Endothelial cell of umbilical vein (primary cell): Measurements from ENCODE around the gene SLC30A2. TPM values are rescaled to one million over a fixed set of nuclear protein-coding genes. Genes with fewer than 3 reads are reported as not detected.

Experiments
- BruUV-seq: library from RNA; stranded (reverse); fragments of 400-500 nt; replicated peaks from 2 replicates; lab custom pipeline; 2021; lab: Mats Ljungman, UMichigan
- CTCF ChIA-PET: fragments of 300-600, 350-600 bp; sonication (Branson Sonifier 250); formaldehyde crosslinking; loops from one replicate; lab custom pipeline; 2021; ENCODE audit warnings: antibody characterized with exemption, inconsistent platforms; lab: Charles Lee
- POLR2A ChIA-PET: fragments of 300-600, 350-600 bp; sonication (Branson Sonifier 250); formaldehyde crosslinking; loops from one replicate; lab custom pipeline; 2021; ENCODE audit warnings: antibody characterized with exemption, inconsistent platforms; lab: Charles Lee
- DNase-seq: peaks from one replicate; pipeline ENCODE4 v3.0.0-alpha.2; 2011; ENCODE audit warnings: low read depth, low spot score
- FAIRE-seq: peaks from 2 replicates; lab custom pipeline; 2011; peaks lifted over from hg19 to GRCh38; lab: Jason Lieb, UNC
- H2AFZ ChIP-seq: 2 replicates; pipeline ENCODE4 v1.6.0; 2012; ENCODE audit warnings: low read depth, low read length, control low read depth, inconsistent platforms
- H3K27ac ChIP-seq: 2 replicates; pipeline ENCODE4 v1.5.1; 2011; ENCODE audit warnings: low read depth, mild to moderate bottlenecking, control low read depth, low read length, moderate library complexity; ENCODE audit not compliant: insufficient read depth
- H3K27me3 ChIP-seq, 2 experiments: 2 replicates each; pipeline versions ENCODE4 v1.6.0 to v1.6.1; 2011; ENCODE audit warnings: low read length in 2 of 2, mixed read lengths in 1 of 2; ENCODE audit not compliant: control insufficient read depth in 2 of 2, insufficient read depth in 2 of 2
- H3K36me3 ChIP-seq, 2 experiments: 2 replicates in 1 of 2; 3 replicates in 1 of 2; pipeline ENCODE4 v1.5.1; 2011; ENCODE audit warnings: low read length in 2 of 2, mild to moderate bottlenecking in 1 of 2, moderate library complexity in 1 of 2; ENCODE audit not compliant: control insufficient read depth in 2 of 2, insufficient read depth in 2 of 2; ENCODE audit errors: extremely low read depth in 1 of 2
- H3K4me1 ChIP-seq: 3 replicates; pipeline ENCODE4 v1.5.1; 2011; ENCODE audit warnings: mild to moderate bottlenecking, low read length; ENCODE audit not compliant: control insufficient read depth, insufficient read depth; ENCODE audit errors: extremely low read depth
- H3K4me2 ChIP-seq: 2 replicates; pipeline ENCODE4 v1.6.1; 2011; ENCODE audit warnings: low read length, control low read depth, mixed read lengths; ENCODE audit not compliant: insufficient read depth
- H3K4me3 ChIP-seq, 3 experiments: fragments of 200-600 bp in 1 of 3; sonication (generic), shearing (Covaris generic) in 1 of 3; replicated peaks in 1 of 3; 2 replicates each; pipeline ENCODE4 v1.5.1; 2011 to 2016; ENCODE audit warnings: control low read depth in 3 of 3, low read length in 3 of 3, mild to moderate bottlenecking in 2 of 3, inconsistent platforms in 1 of 3, low read depth in 1 of 3, moderate library complexity in 1 of 3; ENCODE audit not compliant: insufficient read depth in 1 of 3
- H3K79me2 ChIP-seq: 2 replicates; pipeline ENCODE4 v1.6.0; 2012; ENCODE audit warnings: low read length, inconsistent platforms; ENCODE audit not compliant: control insufficient read depth, insufficient read depth
- H3K9ac ChIP-seq: replicated peaks from 2 replicates; pipeline ENCODE3; 2011; ENCODE audit warnings: low read length, control low read depth; ENCODE audit not compliant: insufficient read depth; ENCODE audit errors: extremely low read depth
- H3K9me1 ChIP-seq: replicated peaks from 3 replicates; pipeline ENCODE4 v1.6.0; 2011; ENCODE audit warnings: mild to moderate bottlenecking, low read length; ENCODE audit not compliant: control insufficient read depth, insufficient read depth; ENCODE audit errors: extremely low read depth
- H3K9me3 ChIP-seq: replicated peaks from 2 replicates; pipeline ENCODE4 v1.5.1; 2012; ENCODE audit warnings: low read length, inconsistent platforms; ENCODE audit not compliant: control insufficient read depth, insufficient read depth
- H4K20me1 ChIP-seq: replicated peaks from 2 replicates; pipeline ENCODE3; 2011; ENCODE audit warnings: mild to moderate bottlenecking, low read length; ENCODE audit not compliant: control insufficient read depth, insufficient read depth; ENCODE audit errors: extremely low read depth
- CTCF ChIP-seq, 2 donors: IDR thresholded peaks; 1 replicate in 1 of 2; 2 replicates in 1 of 2; pipeline ENCODE4 v1.5.1; 2011; ENCODE audit warnings: low read length in 2 of 2, mild to moderate bottlenecking in 2 of 2, moderate library complexity in 2 of 2, control low read depth in 1 of 2, inconsistent platforms in 1 of 2, low read depth in 1 of 2; ENCODE audit not compliant: insufficient read depth in 1 of 2; ENCODE audit errors: extremely low read depth in 1 of 2
- EZH2 ChIP-seq: IDR thresholded peaks from 2 replicates; pipeline ENCODE4 v1.6.1; 2012; ENCODE audit warnings: borderline replicate concordance, low read depth, mild to moderate bottlenecking, moderate library complexity, low read length, inconsistent platforms; ENCODE audit not compliant: severe bottlenecking
- FOS ChIP-seq: IDR thresholded peaks from 2 replicates; pipeline ENCODE4 v1.6.1; 2011; ENCODE audit warnings: mild to moderate bottlenecking, low read length, moderate library complexity, borderline replicate concordance; ENCODE audit not compliant: insufficient read depth
- JUN ChIP-seq: IDR thresholded peaks from 2 replicates; pipeline ENCODE4 v1.6.1; 2011; ENCODE audit warnings: borderline replicate concordance, low read depth; ENCODE audit not compliant: insufficient read length, insufficient read depth
- MAX ChIP-seq: IDR thresholded peaks from 2 replicates; pipeline ENCODE4 v1.6.1; 2011; ENCODE audit not compliant: insufficient read depth, insufficient read length
- MYC ChIP-seq: IDR thresholded peaks from one replicate; pipeline ENCODE4 v1.6.1; 2011; ENCODE audit warnings: mild to moderate bottlenecking, low read depth, low read length
- POLR2AphosphoS5 ChIP-seq: IDR thresholded peaks from 2 replicates; pipeline ENCODE4 v1.6.1; 2012; ENCODE audit warnings: low read depth, mild to moderate bottlenecking, control low read depth, low read length, moderate library complexity; ENCODE audit not compliant: insufficient read depth
- dilution Hi-C: fragments of 300-500 bp; cut with MboI; formaldehyde crosslinking; loops from one replicate; pipeline ENCODE4 v1.15.0; 2019; ENCODE audit warnings: low sequenced_read_pairs; ENCODE audit not compliant: extremely low pct_ligation_motif_present
- intact Hi-C: fragments of 100-400 bp; cut with micrococcal nuclease; formaldehyde crosslinking; loops from one replicate; pipeline ENCODE4 v1.10.0; 2022
- polyA plus RNA-seq, 4 experiments: library from polyadenylated mRNA; depleted of rRNA in 3 of 4; stranded (reverse) in 3 of 4; unstranded in 1 of 4; fragments of >200 nt; gene quantifications; 2 replicates each; pipeline versions ENCODE4 v1.2.1 to v1.2.3, GENCODE V29; 2011 to 2012; ENCODE audit warnings: missing spikeins in 1 of 4
- total RNA-seq: library from RNA; stranded (reverse); gene quantifications from 2 replicates; pipeline ENCODE4 v1.2.3, GENCODE V29; 2021

SLC30A2 gene
- total and polyA plus RNA-seq, 2 donors (not counting 3 experiments of a cell fraction or from before 2014, with no cell fraction given) = not detected

GRCh38 chr1:26005434-26006105 lies 40.3 kb downstream of the SLC30A2 start:
- Histone ChIP-seq H3K4me3 (no peak overlapping the region), H3K4me2 (no peak overlapping the region), H3K4me1 (no peaks in the 10 kb centered on the region), H3K9ac (no peak overlapping the region), H3K9me3 (no peaks in the 10 kb centered on the region), H3K27me3 (peaks cover 3 to 5% of the 10 kb centered on the region in 2 experiments), H4K20me1 (no peaks in the 10 kb centered on the region), H3K36me3 (no peaks in the 10 kb centered on the region), H3K79me2 (no peaks in the 10 kb centered on the region), H3K27ac (no peak overlapping the region), H2AFZ (no peak overlapping the region), H3K9me1 (no peaks in the 10 kb centered on the region)
- ChIA-PET CTCF (interaction anchor here (1.0 to 2.7 kb wide), 3 partner anchors 110 to 412 kb away, joined by 3 to 13 read pairs (median 4); no protein-coding TSS in a partner anchor), POLR2A (no interaction called here)
- FAIRE-seq = no peak
- dilution Hi-C loops = no loop called here
- TF ChIP-seq FOS = no peak
- no peak for TF ChIP-seq CTCF (IDR thresholded peaks at IDR 0.05; ENCODE audit: extremely low read depth in 1 of 2, insufficient read depth in 1 of 2, low read depth in 1 of 2, low read length in 2 of 2)
- TF ChIP-seq POLR2AphosphoS5 = no peak
- TF ChIP-seq MAX = no peak
- no peak for TF ChIP-seq MYC
- TF ChIP-seq EZH2 = no peak
- no peak for TF ChIP-seq JUN
- no TSS peak for BruUV-seq
- intact Hi-C loops = no loop called here
- DNase-seq = no peak
